GM20000 (cell line): ENCODE data around the gene CCR9.

Experiments used
- DNase-seq: peaks from one replicate; pipeline ENCODE4 v3.0.0; 2012; ENCODE audit warnings: low spot score
- TF ChIP-seq, protein P1 (sequence below): IDR thresholded peaks from 2 replicates; pipeline ENCODE4 v1.5.1; 2012; ENCODE audit warnings: mild to moderate bottlenecking, control low read depth; ENCODE audit errors: extremely low read depth, missing control alignments

The CCR9 gene

GRCh38 chr3:45865563-45865962, 20.8 kb upstream of the CCR9 start:
- TF ChIP-seq, protein P1, sequence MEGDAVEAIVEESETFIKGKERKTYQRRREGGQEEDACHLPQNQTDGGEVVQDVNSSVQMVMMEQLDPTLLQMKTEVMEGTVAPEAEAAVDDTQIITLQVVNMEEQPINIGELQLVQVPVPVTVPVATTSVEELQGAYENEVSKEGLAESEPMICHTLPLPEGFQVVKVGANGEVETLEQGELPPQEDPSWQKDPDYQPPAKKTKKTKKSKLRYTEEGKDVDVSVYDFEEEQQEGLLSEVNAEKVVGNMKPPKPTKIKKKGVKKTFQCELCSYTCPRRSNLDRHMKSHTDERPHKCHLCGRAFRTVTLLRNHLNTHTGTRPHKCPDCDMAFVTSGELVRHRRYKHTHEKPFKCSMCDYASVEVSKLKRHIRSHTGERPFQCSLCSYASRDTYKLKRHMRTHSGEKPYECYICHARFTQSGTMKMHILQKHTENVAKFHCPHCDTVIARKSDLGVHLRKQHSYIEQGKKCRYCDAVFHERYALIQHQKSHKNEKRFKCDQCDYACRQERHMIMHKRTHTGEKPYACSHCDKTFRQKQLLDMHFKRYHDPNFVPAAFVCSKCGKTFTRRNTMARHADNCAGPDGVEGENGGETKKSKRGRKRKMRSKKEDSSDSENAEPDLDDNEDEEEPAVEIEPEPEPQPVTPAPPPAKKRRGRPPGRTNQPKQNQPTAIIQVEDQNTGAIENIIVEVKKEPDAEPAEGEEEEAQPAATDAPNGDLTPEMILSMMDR: no peak

DNA sequence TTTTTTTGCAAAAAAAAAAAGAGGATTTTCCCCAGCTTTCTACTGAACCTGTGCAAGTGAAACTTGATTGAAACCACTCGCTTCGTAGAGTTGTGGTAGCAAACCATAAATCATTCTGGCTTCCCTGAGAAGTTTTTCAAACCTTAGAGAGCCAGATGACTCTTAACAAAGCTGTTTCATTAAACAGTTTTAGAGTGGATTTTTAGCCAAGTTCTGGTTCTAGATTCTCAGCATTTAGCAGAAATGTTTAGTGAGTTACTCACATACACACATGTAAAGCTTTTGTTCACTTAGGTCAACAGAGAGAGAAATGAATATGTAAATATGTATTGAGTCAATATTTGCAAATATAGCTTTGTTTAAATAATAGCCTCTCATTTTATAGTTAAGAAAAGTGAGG, 18.1 kb upstream of the CCR9 start:
- DNase-seq: no peak
- TF ChIP-seq, protein P1: no peak

More at GRCh38 chr3:45865563-45865962, 20.8 kb upstream of the CCR9 start:
- no peak for DNase-seq

- DNase-seq: no peak
- TF ChIP-seq, protein P1: no peak
Measured at GRCh38 chr3:45868650-45869049, 17.7 kb upstream of the CCR9 start.

GRCh38 chr3:45869638-45870037, 16.7 kb upstream of the CCR9 start:
- no peak for DNase-seq
- TF ChIP-seq, protein P1: no peak

GRCh38 chr3:45870099-45870498, 16.2 kb upstream of the CCR9 start:
- TF ChIP-seq, protein P1: no peak
- no peak for DNase-seq

DNA sequence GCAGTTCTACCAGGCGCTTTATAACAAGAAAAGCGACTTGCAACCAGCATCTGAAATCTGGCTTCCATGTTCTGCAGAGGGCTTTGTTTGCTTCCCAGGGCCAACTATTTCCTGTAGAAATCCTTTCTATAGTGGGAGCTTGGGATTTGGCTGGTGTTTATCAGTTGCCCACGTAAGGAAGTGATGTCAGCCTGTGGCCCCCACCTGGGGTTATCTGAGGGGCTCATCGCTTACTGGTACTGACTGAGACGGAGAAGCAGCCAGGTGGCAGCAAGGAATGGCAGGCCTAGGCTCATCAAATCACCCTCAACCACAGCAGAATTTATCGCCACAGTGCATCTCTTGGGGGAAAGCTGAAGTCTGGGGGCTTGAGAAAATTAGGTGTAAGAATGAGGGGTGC, 14.6 kb upstream of the CCR9 start:
- TF ChIP-seq, protein P1: no peak
- DNase-seq: no peak

GRCh38 chr3:45872569-45872968, 13.8 kb upstream of the CCR9 start:
- TF ChIP-seq, protein P1: no peak
- DNase-seq: no peak
